HepG2 (cell line): ENCODE measurements around the gene NAPB. TPM values are rescaled to one million over a fixed set of nuclear protein-coding genes. Genes with fewer than 3 reads are reported as not detected.

Experiments used
- ATAC-seq: fragments of 200-7000 bp; cut with Tn5 transposase; 3 replicates; pipeline ENCODE4 v1.9.1; 2020; ENCODE audit warnings: mild to moderate bottlenecking, moderate library complexity
- BruUV-seq: library from RNA; stranded (reverse); fragments of 400-500 nt; replicated peaks from 2 replicates; lab custom pipeline; 2021; lab: Mats Ljungman, UMichigan
- CTCF ChIA-PET: fragments of 300-600 bp; formaldehyde crosslinking; extraction: SDS; loops from one replicate; lab custom pipeline; 2021; ENCODE audit warnings: low total read pairs, inconsistent platforms, low intra/inter-chr PET ratio; lab: Yijun Ruan, JAX
- POLR2A ChIA-PET: fragments of 350-600 bp; sonication (Branson Sonifier 250); formaldehyde crosslinking; loops from one replicate; lab custom pipeline; 2020; ENCODE audit warnings: antibody characterized with exemption, inconsistent platforms; lab: Yijun Ruan, JAX
- DNase-seq: peaks from one replicate; pipeline ENCODE4 v3.0.0-alpha.2; 2015; ENCODE audit warnings: low spot score
- FAIRE-seq: peaks from 3 replicates; lab custom pipeline; 2011; peaks lifted over from hg19 to GRCh38; lab: Jason Lieb, UNC
- H2AFZ ChIP-seq: one replicate; pipeline ENCODE4 v1.6.1; 2011; ENCODE audit warnings: low read length, inconsistent platforms
- H3K27ac ChIP-seq: fragments of 300-600 bp; 3 replicates; pipeline ENCODE4 v1.8.0; 2011; ENCODE audit warnings: mixed run types, mild to moderate bottlenecking, mixed read lengths, low read length, inconsistent platforms; ENCODE audit not compliant: insufficient read depth; ENCODE audit errors: extremely low read length
- H3K27me3 ChIP-seq, 2 experiments: fragments of 200-600 bp in 1 of 2; 2 replicates in 1 of 2; 3 replicates in 1 of 2; pipeline versions ENCODE4 v1.6.0 to v1.8.0; 2011; ENCODE audit warnings: low read length in 2 of 2, mild to moderate bottlenecking in 2 of 2, moderate library complexity in 2 of 2, inconsistent platforms in 1 of 2; ENCODE audit not compliant: insufficient read depth in 2 of 2, control insufficient read depth in 1 of 2
- H3K36me3 ChIP-seq, 2 experiments: fragments of 200-600 bp in 1 of 2; replicated peaks in 1 of 2; 2 replicates in 1 of 2; 3 replicates in 1 of 2; pipeline versions ENCODE4 v1.5.1 to v1.8.0; 2011; ENCODE audit warnings: low read length in 2 of 2, inconsistent platforms in 1 of 2; ENCODE audit not compliant: insufficient read depth in 2 of 2, control insufficient read depth in 1 of 2
- H3K4me1 ChIP-seq: 2 replicates; pipeline ENCODE4 v1.5.1; 2012; ENCODE audit warnings: low read length, inconsistent platforms; ENCODE audit not compliant: insufficient read depth
- H3K4me2 ChIP-seq: 2 replicates; pipeline ENCODE4 v1.6.0; 2011; ENCODE audit warnings: low read depth, low read length, inconsistent platforms
- H3K4me3 ChIP-seq, 3 experiments: fragments of 200-600 bp in 1 of 3; sonication (generic), shearing (Covaris generic) in 1 of 3; replicated peaks in 1 of 3; 2 replicates each; pipeline ENCODE4 v1.5.1; 2011 to 2016; ENCODE audit warnings: low read length in 3 of 3, inconsistent platforms in 2 of 3, low read depth in 2 of 3, mild to moderate bottlenecking in 2 of 3, control low read depth in 1 of 3, mixed read lengths in 1 of 3; ENCODE audit not compliant: insufficient read depth in 1 of 3
- H3K79me2 ChIP-seq: one replicate; pipeline ENCODE4 v1.6.1; 2011; ENCODE audit warnings: low read length, inconsistent platforms; ENCODE audit not compliant: insufficient read depth
- H3K9ac ChIP-seq: 2 replicates; pipeline ENCODE4 v1.6.0; 2011; ENCODE audit warnings: mild to moderate bottlenecking, low read depth, low read length, inconsistent platforms; ENCODE audit not compliant: insufficient read depth
- H3K9me3 ChIP-seq: 2 replicates; pipeline ENCODE4 v1.5.1; 2012; ENCODE audit warnings: mild to moderate bottlenecking, low read length
- H4K20me1 ChIP-seq: 2 replicates; pipeline ENCODE4 v1.6.0; 2011; ENCODE audit warnings: inconsistent platforms, mild to moderate bottlenecking, low read length, moderate library complexity; ENCODE audit not compliant: insufficient read depth
- ADNP ChIP-seq: sonication (generic); formaldehyde crosslinking; IDR thresholded peaks from 2 replicates; pipeline ENCODE4 v1.4.0; 2020; ENCODE audit warnings: missing genetic modification reagents
- ATF7-NPFF ChIP-seq: sonication (generic); formaldehyde crosslinking; IDR thresholded peaks from 2 replicates; pipeline ENCODE4 v1.8.1; 2023; ENCODE audit warnings: mild to moderate bottlenecking, low read depth, missing genetic modification reagents, moderate library complexity
- CBX1 ChIP-seq: IDR thresholded peaks from one replicate; pipeline ENCODE4 v1.6.1; 2016; ENCODE audit warnings: antibody characterized with exemption, low read depth
- CENPT ChIP-seq: sonication (generic); formaldehyde crosslinking; IDR thresholded peaks from 2 replicates; pipeline ENCODE4 v1.8.0; 2022; ENCODE audit warnings: low read depth, mild to moderate bottlenecking, moderate library complexity, missing genetic modification reagents
- KDM5A ChIP-seq: fragments of 200-600 bp; sonication (generic); IDR thresholded peaks from 2 replicates; pipeline ENCODE4 v1.7.0; 2018; ENCODE audit warnings: antibody characterized with exemption, mild to moderate bottlenecking, low read length, borderline replicate concordance
- POLR2AphosphoS5 ChIP-seq: IDR thresholded peaks from 2 replicates; pipeline ENCODE4 v1.6.1; 2012; ENCODE audit warnings: low read depth, low read length
- ZC3H13 ChIP-seq: sonication (generic); formaldehyde crosslinking; IDR thresholded peaks from 2 replicates; pipeline ENCODE4 v1.8.1; 2023; ENCODE audit warnings: mild to moderate bottlenecking, missing genetic modification reagents, moderate library complexity
- ZFP1 ChIP-seq: IDR thresholded peaks from 2 replicates; pipeline ENCODE4 v1.6.1; 2016
- ZNF30 ChIP-seq: sonication (generic); formaldehyde crosslinking; IDR thresholded peaks from 2 replicates; pipeline ENCODE4 v1.5.0; 2020; ENCODE audit warnings: mild to moderate bottlenecking, missing genetic modification reagents
- ZNF407 ChIP-seq: sonication (generic); formaldehyde crosslinking; IDR thresholded peaks from one replicate; pipeline ENCODE4 v1.5.1; 2020; ENCODE audit warnings: mild to moderate bottlenecking, missing genetic modification reagents; ENCODE audit errors: not compliant biosample characterization
- ZNF850 ChIP-seq: sonication (generic); formaldehyde crosslinking; conservative IDR thresholded peaks from 2 replicates; pipeline ENCODE4 v1.9.0; 2021; ENCODE audit warnings: mild to moderate bottlenecking, missing genetic modification reagents
- WGBS: methylation state at CpG from one replicate; pipeline ENCODE4 v1.1.6; 2017; ENCODE audit warnings: low lambda C conversion rate; 5-methylcytosine and 5-hydroxymethylcytosine counted together
- in situ Hi-C: cut with HindIII; loops from 2 replicates; pipeline ENCODE4 v1.10.0; 2017; ENCODE audit warnings: low pct_unique_long_range_greater_than_20kb; ENCODE audit not compliant: extremely low pct_ligation_motif_present
- intact Hi-C: fragments of 100-400 bp; cut with micrococcal nuclease; formaldehyde crosslinking; loops from one replicate; pipeline ENCODE4 v1.10.0; 2022; ENCODE audit not compliant: unreplicated experiment
- polyA plus RNA-seq, 8 experiments: library from polyadenylated mRNA; depleted of rRNA in 3 of 8; stranded (reverse) in 7 of 8; unstranded in 1 of 8; fragments of >200 nt; fragmentation: Illumina TruSeq in 4 of 8; extraction: Trizol in 4 of 8; gene quantifications; 2 replicates each; pipeline versions ENCODE4 v1.2.1 to v1.2.3, GENCODE V29; 2011 to 2016; ENCODE audit warnings: low read depth in 4 of 8, missing spikeins in 1 of 8, mixed read lengths in 1 of 8; ENCODE audit not compliant: insufficient read depth in 1 of 8
- total RNA-seq, 5 experiments: library from RNA; depleted of rRNA; stranded (reverse); fragments of >200 nt; fragmentation: Illumina TruSeq; extraction: Trizol; gene quantifications; 2 replicates each; pipeline ENCODE4 v1.2.3, GENCODE V29; 2016; ENCODE audit warnings: low read depth in 1 of 5
- TF ChIP-seq, protein P1 (sequence below): IDR thresholded peaks from 2 replicates; pipeline ENCODE4 v1.6.1; 2016; ENCODE audit warnings: mild to moderate bottlenecking, missing biosample characterization, missing genetic modification reagents
- TF ChIP-seq, protein P2 (sequence below): sonication (generic); formaldehyde crosslinking; IDR thresholded peaks from 2 replicates; pipeline ENCODE4 v1.8.1; 2022; ENCODE audit warnings: mild to moderate bottlenecking, missing genetic modification reagents

Gene NAPB
- total and polyA plus RNA-seq, 2 of the 13 experiments (the other 11 are each of a cell fraction or from before 2014, with no cell fraction given) = 15.2 to 16.1 TPM

- Histone ChIP-seq H3K4me3 (no peak overlapping the region), H3K4me2 (no peak overlapping the region), H2AFZ (no peak overlapping the region), H3K36me3 (peaks cover 35 to 70% of the 10 kb centered on the region in 2 experiments), H3K4me1 (peaks cover 43% of the 10 kb centered on the region), H3K9me3 (no peaks in the 10 kb centered on the region), H3K27me3 (no peaks in the 10 kb centered on the region), H3K9ac (no peak overlapping the region), H4K20me1 (peaks cover 5% of the 10 kb centered on the region; the same call in 1 of the 2 replicates), H3K27ac (no peak overlapping the region), H3K79me2 (peaks cover 47% of the 10 kb centered on the region)
- in situ Hi-C loops (no loop called here), intact Hi-C loops (no loop called here)
- ATAC-seq = no peak
- WGBS = 93% methylated on average over 2 of the region's 2 CpGs
- CTCF ChIA-PET = no interaction called here
- BruUV-seq = no TSS peak
- POLR2A ChIA-PET = interaction anchor here (1.4 to 1.9 kb wide), 3 partner anchors 10 to 18 kb away, joined by 3 to 6 read pairs (median 3); partner anchors contain the start of gene NXT1
- DNase-seq = no peak
- FAIRE-seq = no peak
- no peak for TF ChIP-seq ADNP (CRISPR knock-in tag)
- TF ChIP-seq CENPT (CRISPR knock-in tag) = no peak
- TF ChIP-seq ATF7-NPFF (CRISPR knock-in tag) = no peak
- TF ChIP-seq, protein P1, sequence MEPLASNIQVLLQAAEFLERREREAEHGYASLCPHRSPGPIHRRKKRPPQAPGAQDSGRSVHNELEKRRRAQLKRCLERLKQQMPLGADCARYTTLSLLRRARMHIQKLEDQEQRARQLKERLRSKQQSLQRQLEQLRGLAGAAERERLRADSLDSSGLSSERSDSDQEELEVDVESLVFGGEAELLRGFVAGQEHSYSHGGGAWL (CRISPR knock-in tag) = no peak
- no peak for TF ChIP-seq ZNF30 (CRISPR knock-in tag)
- TF ChIP-seq ZFP1 (CRISPR knock-in tag) = no peak
- peak; percentile 28 for TF ChIP-seq POLR2AphosphoS5
- no peak for TF ChIP-seq CBX1
- TF ChIP-seq, protein P2, sequence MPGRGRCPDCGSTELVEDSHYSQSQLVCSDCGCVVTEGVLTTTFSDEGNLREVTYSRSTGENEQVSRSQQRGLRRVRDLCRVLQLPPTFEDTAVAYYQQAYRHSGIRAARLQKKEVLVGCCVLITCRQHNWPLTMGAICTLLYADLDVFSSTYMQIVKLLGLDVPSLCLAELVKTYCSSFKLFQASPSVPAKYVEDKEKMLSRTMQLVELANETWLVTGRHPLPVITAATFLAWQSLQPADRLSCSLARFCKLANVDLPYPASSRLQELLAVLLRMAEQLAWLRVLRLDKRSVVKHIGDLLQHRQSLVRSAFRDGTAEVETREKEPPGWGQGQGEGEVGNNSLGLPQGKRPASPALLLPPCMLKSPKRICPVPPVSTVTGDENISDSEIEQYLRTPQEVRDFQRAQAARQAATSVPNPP = no peak
- TF ChIP-seq KDM5A = no peak
- TF ChIP-seq ZNF850 (CRISPR knock-in tag) = no peak
- no peak for TF ChIP-seq ZNF407 (CRISPR knock-in tag)
- TF ChIP-seq ZC3H13 (CRISPR knock-in tag) = no peak
Observed at GRCh38 chr20:23368316-23369071, 52.8 kb downstream of the NAPB start.
